Stimulated activated CD8-positive, alpha-beta memory T cell treated with anti-CD3 and anti-CD28 coated beads, Interleukin-15, amount 100 ng/mL, for 1 hour (primary cell): ENCODE data around the gene FHIT.

ENCODE experiments used
- DNase-seq: peaks from one replicate; pipeline ENCODE4 v3.0.0-alpha.2; 2020; ENCODE audit warnings: low read depth

The FHIT gene

DNA sequence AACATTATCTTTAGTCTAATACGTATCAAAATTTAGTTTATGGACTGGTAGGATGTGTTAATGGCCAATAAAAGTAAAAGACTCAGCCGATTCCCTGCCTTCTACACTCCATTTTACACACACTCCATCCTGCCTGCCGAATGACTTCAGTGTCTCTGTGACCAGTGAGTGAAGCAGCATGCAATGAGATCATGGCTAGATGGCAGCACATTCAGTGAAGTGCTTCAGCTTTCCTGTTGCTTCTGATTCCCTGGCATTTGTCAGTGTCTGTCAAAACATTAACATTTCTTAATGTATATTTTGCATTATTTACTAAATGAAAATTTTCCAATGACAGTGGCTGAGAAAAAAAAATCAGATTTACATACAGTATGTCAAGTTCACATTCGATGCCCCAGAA, 412.0 kb downstream of the FHIT start:
- DNase-seq, result no peak

DNA sequence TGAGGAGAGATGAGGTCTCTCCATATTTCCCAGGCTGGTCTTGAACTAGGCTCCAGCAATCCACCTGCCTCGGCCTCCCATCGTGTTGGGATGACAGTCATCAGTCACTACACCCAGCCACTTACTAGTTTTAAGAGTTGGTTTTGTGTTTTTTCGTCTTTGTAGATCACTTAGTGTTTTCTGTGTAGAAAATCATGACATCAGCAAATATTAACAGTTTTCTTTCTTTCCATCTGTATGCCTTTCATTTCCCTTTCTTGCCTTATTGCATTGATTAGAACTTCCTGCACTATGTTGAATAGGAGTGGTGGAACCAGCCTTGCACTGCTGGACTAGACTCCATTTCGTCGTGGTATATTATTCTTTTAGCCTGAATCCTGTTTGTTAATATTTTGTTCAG, 415.5 kb downstream of the FHIT start:
- no peak for DNase-seq

DNA sequence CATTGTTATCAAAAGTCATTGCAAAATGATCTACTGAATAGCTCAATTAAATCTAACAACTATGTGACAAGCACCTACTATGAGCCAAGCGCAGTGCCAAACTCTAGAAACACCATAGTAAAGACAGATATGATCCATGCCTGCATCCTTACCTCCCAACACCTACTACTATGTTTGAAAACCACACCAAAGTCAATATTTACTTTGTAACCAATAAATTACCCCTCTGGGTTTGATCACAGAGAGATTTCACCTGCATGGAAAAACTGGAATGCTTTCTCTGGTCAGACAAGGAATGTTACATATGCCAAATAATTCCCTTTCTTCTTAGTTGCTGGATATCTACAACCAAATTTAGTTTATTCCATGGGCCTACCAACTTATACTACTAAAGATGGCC, 422.2 kb downstream of the FHIT start:
- DNase-seq, result no peak

DNA sequence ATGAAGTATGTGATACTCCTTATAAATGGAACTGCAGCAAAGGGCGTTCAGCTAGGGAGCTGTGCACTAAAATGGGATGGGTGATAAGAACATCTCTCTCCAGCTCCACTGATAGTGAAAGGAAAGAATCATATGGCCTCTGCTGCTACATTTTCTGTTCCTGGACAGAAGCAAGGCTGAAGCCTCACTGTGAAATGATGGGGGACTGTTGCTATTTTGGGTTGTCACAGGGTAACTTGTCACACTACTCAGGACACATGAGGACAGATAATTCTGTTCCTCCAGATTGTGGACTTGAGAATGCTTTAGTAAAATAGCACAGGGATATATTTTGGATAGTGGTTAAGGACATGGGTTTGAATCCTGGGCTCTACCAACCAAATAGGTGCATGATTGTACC, 423.6 kb downstream of the FHIT start:
- DNase-seq, result no peak

DNA sequence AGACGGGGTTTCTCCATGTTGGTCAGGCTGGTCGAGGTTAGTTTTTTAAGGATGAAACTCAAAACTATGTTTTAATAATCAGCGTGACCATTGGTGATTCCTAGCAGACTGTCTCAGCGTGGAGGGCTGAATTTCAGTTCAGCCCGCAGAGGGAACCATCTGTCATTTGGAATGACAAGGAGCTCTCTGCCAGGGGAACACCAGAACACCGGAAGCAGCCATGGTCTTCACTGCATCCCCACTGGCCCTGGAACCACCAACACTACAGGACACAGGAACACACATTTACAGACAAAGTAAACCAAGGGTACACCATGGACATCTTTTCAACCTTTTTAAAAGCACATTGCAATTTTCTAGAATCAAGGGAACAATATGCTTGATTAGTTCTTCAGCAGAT, 424.7 kb downstream of the FHIT start:
- no peak for DNase-seq

DNA sequence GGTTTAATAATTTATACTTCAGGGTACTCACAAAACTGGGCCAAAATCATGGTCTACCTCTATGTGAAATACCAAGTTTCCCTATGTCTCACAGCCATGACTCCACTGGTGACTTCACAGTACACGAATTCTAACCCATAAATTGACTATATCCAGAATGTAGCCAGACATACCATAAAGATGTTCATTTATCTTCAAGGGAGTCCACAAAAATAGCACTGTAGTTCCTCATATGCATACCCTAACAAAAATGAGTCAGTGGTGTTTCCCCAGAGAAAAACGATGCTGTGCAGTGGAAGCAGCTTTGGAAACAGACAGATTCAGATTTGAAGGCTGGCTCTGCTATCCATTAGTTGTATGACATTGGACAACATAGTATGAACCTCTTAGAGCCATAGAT, 438.8 kb downstream of the FHIT start:
- DNase-seq, result no peak

DNA sequence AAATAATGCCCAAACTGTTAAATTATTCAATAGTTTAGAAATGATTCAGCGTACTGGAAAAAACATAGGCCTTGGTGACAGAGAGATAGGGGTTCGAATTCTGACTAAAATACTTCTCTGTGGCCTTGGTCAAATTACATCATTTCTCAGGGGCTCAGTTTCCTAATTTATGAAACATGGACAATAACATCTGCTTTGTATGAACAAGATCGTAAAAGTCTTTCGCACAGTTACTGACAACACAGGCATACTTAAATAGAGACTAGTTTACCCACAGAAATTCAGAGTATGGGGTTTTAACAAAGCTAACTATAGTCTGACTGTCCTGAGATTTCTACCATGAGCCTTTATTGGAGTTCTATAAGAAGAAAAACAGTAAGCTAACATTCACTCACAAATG, 440.4 kb downstream of the FHIT start:
- no peak for DNase-seq

DNA sequence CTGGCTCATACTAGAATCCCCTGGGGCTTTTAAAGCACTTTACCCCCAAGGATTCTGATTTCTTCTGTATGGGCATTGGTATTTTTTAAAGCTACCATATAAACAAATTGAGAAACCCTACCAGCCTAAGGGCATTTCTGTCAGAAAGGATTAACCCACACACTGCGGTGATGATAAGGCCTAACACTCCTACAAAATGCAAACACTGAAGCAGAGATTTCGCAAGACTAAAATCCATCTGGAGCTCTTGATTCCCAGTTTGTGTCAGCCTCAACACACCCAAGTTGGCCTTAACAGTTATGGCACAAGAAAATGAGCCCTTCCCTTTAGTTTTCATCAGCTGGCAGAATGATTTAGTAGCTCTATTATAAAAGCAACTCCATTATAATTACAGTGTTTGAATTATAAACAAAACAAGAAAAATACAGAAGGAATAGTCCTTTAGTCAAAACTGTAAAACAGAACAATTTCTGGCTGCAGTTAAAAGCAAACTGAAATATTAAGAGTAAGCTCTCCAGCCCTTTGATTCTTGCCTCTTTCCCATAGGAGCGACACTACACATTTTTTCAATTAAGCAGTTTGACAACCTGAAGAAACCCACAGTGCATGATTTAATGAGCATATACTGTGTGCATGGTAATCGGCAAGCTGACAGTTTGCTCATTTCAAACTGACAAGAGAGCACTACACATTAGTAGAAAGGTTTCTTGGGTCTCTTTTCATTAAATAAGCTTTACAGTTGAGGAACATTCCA, 441.2 kb downstream of the FHIT start:
- no peak for DNase-seq

DNA sequence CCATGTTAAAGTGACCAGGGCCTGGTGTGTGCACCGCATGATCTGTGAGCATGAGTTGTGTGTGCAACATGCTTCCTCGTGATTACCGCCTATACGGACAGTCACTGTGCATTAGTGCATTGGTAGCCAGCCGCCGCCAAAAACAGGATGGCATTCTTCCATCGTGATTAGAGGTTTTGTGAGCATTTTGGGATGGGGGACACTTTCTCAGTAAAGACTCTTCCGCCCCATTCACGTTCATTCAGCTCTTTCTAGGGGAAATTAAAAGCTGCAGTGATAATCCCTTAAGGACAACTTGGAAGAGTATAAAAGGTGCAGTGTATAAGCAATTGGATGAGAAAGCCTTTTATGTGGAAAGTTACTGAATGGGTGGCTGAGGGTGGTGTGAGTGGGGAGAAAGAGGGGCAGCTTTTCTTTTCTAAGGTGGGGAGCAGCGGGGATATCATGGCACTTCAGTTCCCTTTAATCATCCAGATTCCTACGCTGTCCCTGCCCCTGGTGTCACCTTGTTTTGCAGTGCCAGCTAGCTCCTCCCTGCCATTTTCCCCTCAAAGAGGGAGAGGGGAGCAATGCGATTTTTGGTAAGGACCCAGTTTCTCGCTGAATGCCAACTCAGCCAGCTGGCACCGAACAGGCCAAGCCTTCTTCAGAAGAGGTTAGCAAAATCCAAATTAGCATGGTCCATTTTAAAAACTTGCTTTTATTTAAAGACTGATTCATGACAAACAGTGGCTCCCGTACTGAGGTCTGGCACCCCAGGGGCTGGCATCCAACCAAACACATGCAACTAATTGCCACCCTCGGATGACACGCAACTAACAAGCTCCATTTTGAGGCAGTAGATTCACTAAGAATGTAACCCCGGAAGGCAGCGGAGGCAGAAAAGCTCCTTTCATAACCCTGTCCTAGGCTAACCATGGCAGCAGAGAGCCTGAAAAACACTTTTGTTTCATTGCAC, 447.8 kb downstream of the FHIT start:
- no peak for DNase-seq

DNA sequence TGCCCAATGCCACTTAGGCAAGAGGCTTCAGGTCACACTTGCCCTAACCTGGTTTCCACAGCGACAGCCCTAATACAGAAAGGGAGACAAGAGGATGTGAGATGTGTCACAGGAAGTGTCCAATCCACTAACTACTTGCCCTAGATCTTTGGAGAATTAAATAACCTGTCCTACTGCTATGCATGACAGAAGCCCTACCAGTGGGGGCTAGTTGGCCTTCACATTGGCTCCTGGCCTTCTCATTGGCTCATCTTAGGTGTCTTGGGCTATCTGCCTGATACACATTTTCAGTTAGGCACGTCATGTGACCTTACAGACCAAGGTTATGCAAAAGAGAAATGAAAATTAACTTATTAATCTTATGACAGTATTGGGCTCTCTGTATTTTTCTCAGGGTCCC, 449.9 kb downstream of the FHIT start:
- no peak for DNase-seq

DNA sequence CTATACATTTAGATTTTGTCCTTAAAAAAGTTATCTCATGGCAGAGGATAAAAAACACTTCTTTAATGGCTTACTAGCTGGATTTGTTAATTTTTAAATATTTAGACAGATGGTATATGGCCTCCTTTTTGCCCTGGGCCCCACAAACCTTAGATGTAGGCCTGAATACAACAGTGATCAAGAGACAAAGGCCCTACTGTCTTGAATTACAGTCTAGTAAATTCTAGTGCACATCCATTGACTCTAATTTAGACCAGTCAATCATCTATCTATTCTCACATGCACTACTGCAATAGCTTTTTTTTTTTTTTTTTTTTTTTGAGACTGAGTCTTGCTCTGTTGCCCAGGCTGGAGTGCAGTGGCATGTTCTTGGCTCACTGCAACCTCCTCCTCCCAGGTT, 452.8 kb downstream of the FHIT start:
- no peak for DNase-seq

DNA sequence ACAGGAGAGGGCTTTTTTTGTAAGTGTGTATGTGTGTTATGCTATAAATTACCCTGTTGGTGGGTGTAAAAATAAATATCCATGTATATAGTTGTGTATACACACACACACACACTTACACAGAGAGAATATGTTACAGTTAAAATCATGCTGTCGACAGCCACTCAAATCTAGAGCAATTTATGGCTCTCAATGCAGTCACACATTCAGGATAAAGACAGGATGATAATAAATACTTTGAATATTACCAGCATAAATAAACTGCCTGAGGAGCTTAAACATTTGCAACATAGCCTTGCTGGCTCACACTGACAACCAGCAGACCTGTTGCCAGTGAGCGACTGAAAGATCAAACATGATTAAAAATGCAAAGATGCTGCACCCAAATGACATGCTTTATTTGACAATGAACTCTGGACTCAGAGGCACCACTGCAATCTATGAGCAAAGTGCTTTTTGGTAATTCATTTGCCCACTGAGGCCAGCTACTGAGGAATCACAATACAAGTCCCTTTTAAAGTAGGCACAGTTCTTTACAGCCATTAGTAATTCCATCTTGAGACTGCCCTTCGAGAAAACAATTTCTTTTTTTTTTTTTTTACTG, 458.9 kb downstream of the FHIT start:
- DNase-seq, result no peak

DNA sequence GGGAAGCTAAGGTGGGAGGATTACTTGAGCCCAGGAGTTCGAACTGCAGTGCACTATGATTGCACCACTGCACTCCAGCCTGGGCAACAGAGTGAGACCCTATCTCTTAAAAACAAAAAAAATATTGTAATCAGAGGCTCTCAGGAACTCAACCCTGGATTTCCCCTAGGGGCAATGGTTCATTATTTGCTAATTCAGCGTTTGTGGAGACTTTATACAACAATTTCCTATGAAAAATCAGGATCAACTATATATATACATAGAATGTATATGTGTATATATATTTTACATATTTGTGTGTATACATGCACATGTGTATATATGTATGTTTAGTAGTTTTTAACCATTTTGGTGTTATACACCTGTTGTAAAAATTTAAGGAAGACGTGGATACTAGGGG, 463.1 kb downstream of the FHIT start:
- DNase-seq, result no peak

DNA sequence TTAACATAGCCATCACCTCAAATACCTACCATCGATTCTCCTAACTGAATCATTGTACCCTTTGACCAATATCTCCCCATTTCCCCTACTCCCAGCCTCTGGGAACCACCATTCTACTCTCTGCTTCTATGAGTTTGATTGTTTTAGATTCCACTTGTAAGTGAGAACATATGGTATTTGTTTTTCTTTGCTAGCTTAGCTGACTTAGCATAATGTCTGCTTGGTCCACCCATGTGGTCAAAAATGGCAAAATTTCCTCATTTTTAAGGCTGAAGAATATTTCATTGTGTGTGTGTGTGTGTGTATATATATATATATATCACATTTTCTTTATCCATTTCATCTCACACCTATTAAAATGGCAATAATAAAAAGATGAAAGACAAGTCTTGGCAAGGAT, 469.3 kb downstream of the FHIT start:
- DNase-seq, result no peak

DNA sequence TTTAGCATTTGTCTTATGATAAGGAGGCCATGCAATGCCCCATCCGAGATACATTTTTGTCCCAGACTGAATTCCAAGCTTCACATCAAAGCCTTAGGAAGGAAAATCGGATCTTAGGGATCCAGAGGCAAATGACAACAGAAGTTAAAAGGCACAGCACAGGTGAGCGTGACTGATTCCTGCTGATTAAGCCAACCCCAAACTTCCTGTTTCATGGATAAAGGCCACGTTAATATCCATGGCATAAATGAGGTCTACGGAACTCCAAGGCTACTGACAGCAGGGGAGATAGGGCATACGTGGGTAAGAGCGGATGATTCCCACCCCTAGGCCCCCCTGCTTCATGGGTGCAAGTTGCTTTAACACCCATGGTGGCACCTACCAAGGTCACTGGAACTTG, 471.6 kb downstream of the FHIT start:
- no peak for DNase-seq

DNA sequence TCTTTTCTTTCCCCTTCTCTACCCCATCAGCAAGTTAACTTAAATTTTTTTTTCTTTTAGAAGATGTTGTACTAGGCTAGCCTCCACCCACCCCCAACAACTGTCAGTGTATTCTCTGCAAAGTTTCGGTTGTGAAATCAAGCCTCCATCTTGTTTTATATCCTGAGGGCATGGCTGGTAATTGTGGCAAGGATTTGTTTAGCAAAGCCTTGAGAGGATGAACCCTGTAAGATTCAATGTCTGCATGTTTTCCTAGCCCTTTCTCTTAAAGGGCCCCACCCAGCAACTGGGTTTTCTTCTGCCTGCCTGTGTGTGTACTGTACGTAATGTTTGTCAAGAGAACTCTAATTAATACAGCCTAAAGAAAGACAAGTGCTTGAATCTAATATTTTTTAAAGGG, 475.3 kb downstream of the FHIT start:
- DNase-seq, result no peak

DNA sequence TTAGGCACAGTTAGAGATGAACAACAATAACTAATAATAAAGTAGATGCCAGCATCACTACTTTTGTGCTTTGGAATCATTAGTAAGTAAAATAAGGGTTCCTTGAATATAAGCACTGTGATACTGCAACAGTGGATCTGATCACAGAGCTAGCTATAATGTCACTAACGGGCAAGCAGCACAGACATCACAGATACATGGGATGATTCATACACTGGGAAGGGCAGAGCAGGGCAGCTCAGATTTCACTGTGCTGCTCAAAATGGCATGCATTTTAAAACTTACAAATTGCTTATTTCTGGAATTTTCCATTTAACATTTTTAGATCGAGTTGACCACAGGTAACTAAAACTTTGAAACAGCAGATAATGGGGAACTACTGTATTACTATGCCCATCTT, 476.6 kb downstream of the FHIT start:
- no peak for DNase-seq

DNA sequence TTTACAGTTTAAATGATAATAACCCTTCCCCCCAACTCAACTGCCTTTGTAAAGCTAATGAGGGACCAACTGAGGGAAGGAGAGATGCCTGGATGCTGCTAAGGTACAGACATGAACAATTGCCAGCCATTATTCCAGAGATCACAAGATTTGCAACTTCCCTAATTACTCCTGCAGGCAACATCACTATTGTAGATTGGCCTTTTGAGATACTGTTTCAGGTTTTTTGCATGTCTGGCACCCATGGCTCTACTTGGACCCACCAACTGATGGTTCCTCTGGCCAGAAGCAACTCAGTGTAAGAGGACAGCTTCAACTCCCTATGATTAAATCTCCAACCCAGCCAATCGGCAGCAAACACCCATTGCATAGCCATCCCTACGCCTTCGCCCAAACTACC, 478.7 kb downstream of the FHIT start:
- DNase-seq, result no peak

DNA sequence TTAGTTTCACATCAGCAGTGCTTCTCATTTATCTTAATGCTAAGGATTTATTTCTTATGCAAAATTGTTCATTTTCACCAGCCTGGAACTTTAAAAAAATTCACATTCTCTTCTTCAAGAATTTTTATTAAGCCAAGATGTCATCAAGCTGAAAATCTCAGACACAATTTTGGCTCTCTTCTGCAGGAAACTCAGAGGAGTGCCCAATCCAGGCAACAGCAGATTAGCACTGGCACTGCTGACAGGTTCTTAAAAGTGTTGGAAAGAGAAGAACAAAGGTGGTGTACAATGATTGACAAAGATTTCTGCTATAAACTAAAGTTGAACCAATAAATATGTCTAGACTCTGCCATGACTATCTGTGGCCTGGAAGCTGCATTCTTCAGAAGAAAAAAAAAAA, 479.5 kb downstream of the FHIT start:
- no peak for DNase-seq

DNA sequence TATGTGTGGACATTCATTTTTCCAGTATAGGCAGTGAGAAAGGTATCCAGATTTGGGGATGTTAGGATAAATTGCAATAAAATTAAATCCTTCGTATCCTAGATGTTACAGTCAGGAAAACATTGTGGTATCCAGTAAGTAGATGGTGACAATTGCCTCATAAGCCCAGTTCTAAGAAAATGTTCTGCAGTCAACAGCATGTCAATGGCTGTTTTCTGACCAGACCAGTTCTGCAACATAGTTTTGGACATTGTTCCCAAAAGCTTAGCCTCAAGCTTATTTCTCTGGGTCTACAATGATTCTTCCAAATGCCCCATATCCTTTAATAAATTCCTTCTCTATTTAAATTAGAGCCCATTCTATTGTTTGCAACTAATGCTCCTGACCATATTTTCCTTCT, 480.7 kb downstream of the FHIT start:
- no peak for DNase-seq

DNA sequence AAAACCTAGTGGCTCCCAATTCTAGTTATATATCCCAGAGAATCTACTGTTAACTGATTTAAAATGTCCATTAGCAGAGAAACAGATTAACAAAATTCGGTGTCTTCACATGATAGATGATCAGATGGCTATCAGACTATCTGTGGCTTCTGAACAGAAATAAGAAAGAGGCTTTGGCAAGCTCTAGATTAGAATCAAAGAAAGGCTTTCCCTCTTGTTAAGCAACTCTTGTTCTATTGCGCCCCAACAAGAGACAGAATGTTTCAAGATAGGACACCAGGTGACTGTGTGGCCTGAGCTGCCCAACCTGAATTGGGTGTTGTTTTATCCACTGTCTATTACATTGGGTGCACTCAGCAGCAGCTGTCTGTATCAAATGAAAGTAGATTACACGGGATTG, 483.7 kb downstream of the FHIT start:
- DNase-seq, result no peak

DNA sequence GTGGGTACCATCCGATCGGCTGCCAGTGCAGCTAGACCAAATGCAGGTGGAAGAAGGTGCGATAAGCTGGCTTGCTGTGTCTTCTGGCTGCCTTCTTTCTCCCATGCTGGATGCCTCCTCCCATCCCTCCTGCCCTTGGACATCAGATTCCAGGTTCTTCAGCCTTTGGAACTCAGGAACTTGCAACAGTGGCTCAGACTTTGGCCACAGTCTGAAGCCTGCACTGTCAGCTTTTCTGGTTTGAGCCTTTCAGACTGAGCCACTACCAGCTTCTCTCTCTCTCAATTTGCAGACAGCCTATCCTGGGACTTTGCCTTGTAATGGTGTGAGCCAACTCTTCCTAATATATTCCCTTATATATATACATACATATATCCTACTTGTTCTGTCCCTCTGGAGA, 485.5 kb downstream of the FHIT start:
- DNase-seq, result no peak

DNA sequence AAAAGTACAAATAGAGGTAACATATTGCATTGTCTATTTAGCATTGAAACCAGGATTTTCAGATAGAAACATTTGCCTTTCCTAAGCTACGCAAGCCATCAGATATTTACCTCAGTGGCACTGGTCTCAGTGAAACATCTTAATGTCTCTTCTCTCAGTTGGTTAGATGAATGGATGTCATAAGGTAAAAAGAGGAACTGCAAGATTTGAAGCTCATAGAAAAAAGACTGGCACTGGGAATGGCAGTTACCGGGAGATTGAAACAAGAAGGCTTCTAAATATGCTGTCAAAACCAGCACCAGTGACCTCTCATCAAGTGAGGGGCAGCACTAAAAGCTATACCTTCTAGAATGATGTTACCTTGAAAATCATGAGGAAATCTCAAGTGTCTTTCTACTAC, 486.4 kb downstream of the FHIT start:
- no peak for DNase-seq
